GM23338 (cell line): ENCODE data around the gene NRG3. TPM values are rescaled to one million over a fixed set of nuclear protein-coding genes. Genes with fewer than 3 reads are reported as not detected.

ENCODE experiments used
- ATAC-seq: fragments of 200-7000 bp; cut with Tn5 transposase; 3 replicates; pipeline ENCODE4 v1.9.1; 2020
- DNase-seq: peaks from one replicate; pipeline ENCODE4 v3.0.0-alpha.2; 2015; ENCODE audit warnings: low spot score
- H2AFZ ChIP-seq: fragments of 200-600 bp; sonication (generic); 2 replicates; pipeline ENCODE4 v1.8.0; 2016; ENCODE audit warnings: antibody characterized with exemption, mild to moderate bottlenecking, moderate library complexity
- H3F3A ChIP-seq: fragments of 200-600 bp; sonication (generic); replicated peaks from 2 replicates; pipeline ENCODE4 v1.8.0; 2017; ENCODE audit warnings: antibody characterized with exemption, mixed run types, low read depth
- H3K27ac ChIP-seq: fragments of 200-600 bp; sonication (generic); 2 replicates; pipeline ENCODE4 v1.6.1; 2016; ENCODE audit warnings: low read depth
- H3K27me3 ChIP-seq: fragments of 200-600 bp; sonication (generic); 2 replicates; pipeline ENCODE4 v1.8.0; 2016; ENCODE audit warnings: mild to moderate bottlenecking, mixed run types, moderate library complexity; ENCODE audit not compliant: insufficient read depth
- H3K36me3 ChIP-seq: fragments of 200-600 bp; sonication (generic); 2 replicates; pipeline ENCODE4 v1.8.0; 2016; ENCODE audit warnings: mild to moderate bottlenecking; ENCODE audit not compliant: insufficient read depth
- H3K4me1 ChIP-seq: fragments of 200-600 bp; sonication (generic); 2 replicates; pipeline ENCODE4 v1.8.0; 2016; ENCODE audit warnings: mild to moderate bottlenecking, moderate library complexity; ENCODE audit not compliant: insufficient read depth
- H3K4me2 ChIP-seq: fragments of 200-600 bp; sonication (generic); 2 replicates; pipeline ENCODE4 v1.7.1; 2017; ENCODE audit warnings: mixed run types
- H3K4me3 ChIP-seq: fragments of 200-600 bp; sonication (generic); 2 replicates; pipeline ENCODE4 v1.6.1; 2016; ENCODE audit warnings: mixed run types
- H3K79me2 ChIP-seq: fragments of 200-600 bp; sonication (generic); replicated peaks from 2 replicates; pipeline ENCODE4 v1.8.0; 2017; ENCODE audit warnings: mild to moderate bottlenecking; ENCODE audit not compliant: insufficient read depth
- H3K9me2 ChIP-seq: fragments of 200-600 bp; sonication (generic); 2 replicates; pipeline ENCODE4 v1.8.0; 2017; ENCODE audit not compliant: insufficient read depth
- H4K20me1 ChIP-seq: fragments of 200-600 bp; sonication (generic); replicated peaks from 2 replicates; pipeline ENCODE4 v1.8.0; 2017; ENCODE audit warnings: mild to moderate bottlenecking; ENCODE audit not compliant: insufficient read depth
- H3K27ac Mint-ChIP-seq: 2 replicates; pipeline ENCODE4 v1.8.0; 2020; ENCODE audit warnings: inconsistent platforms, mild to moderate bottlenecking, moderate library complexity, mixed read lengths
- H3K27me3 Mint-ChIP-seq: 3 replicates; pipeline ENCODE4 v1.8.0; 2022; ENCODE audit warnings: low read depth, mild to moderate bottlenecking, moderate library complexity, mixed read lengths, inconsistent platforms; ENCODE audit not compliant: insufficient read depth, poor library complexity
- H3K36me3 Mint-ChIP-seq: 3 replicates; pipeline ENCODE4 v1.8.0; 2021; ENCODE audit warnings: low read depth, mild to moderate bottlenecking, inconsistent platforms, moderate library complexity, mixed read lengths
- H3K4me1 Mint-ChIP-seq: 3 replicates; pipeline ENCODE4 v1.8.0; 2020; ENCODE audit warnings: mild to moderate bottlenecking, inconsistent platforms, mixed read lengths
- H3K4me3 Mint-ChIP-seq: 3 replicates; pipeline ENCODE4 v1.8.0; 2021; ENCODE audit warnings: moderate library complexity, mild to moderate bottlenecking, inconsistent platforms, mixed read lengths
- H3K9me3 Mint-ChIP-seq: 3 replicates; pipeline ENCODE4 v1.8.0; 2020; ENCODE audit warnings: moderate library complexity, mild to moderate bottlenecking, inconsistent platforms, mixed read lengths
- CREB1 ChIP-seq: fragments of 250-450 bp; sonication (Bioruptor Pico); IDR thresholded peaks from 2 replicates; pipeline ENCODE4 v1.5.0; 2020; ENCODE audit warnings: low read depth, mild to moderate bottlenecking, moderate library complexity
- CTCF ChIP-seq, 2 experiments: fragments of 200-600 bp in 1 of 2; sonication (generic) in 1 of 2; conservative IDR thresholded peaks; 2 replicates each; pipeline versions ENCODE4 v1.5.1 to v1.6.1; 2016 to 2017; ENCODE audit warnings: antibody characterized with exemption in 2 of 2, low read depth in 2 of 2, mild to moderate bottlenecking in 2 of 2, moderate library complexity in 1 of 2
- ETS1 ChIP-seq: IDR thresholded peaks from 2 replicates; pipeline ENCODE4 v1.6.1; 2016; ENCODE audit warnings: antibody characterized with exemption
- EZH2 ChIP-seq: fragments of 200-600 bp; sonication (generic); IDR thresholded peaks from one replicate; pipeline ENCODE4 v1.8.0; 2017; ENCODE audit warnings: antibody characterized with exemption, mild to moderate bottlenecking, low read depth; ENCODE audit not compliant: unreplicated experiment
- EZH2phosphoT487 ChIP-seq: fragments of 200-600 bp; sonication (generic); IDR thresholded peaks from one replicate; pipeline ENCODE4 v1.8.1; 2018; ENCODE audit warnings: antibody characterized with exemption; ENCODE audit not compliant: unreplicated experiment
- POLR2AphosphoS5 ChIP-seq: IDR thresholded peaks from 2 replicates; pipeline ENCODE4 v1.6.1; 2016; ENCODE audit warnings: antibody characterized with exemption, low read depth
- STAT1 ChIP-seq: IDR thresholded peaks from one replicate; pipeline ENCODE4 v1.6.1; 2016; ENCODE audit warnings: antibody characterized with exemption; ENCODE audit not compliant: unreplicated experiment
- ZNF114 ChIP-seq: fragments of 250-450 bp; sonication (Bioruptor Pico); IDR thresholded peaks from 2 replicates; pipeline ENCODE4 v1.5.0; 2020; ENCODE audit warnings: mild to moderate bottlenecking, moderate library complexity
- ZNF462 ChIP-seq: fragments of 250-450 bp; sonication (Bioruptor Pico); IDR thresholded peaks from 2 replicates; pipeline ENCODE4 v1.5.0; 2020; ENCODE audit warnings: mild to moderate bottlenecking, moderate library complexity
- polyA plus RNA-seq: library from polyadenylated mRNA; unstranded; fragments of >200 nt; fragmentation: Nextera tagmentation; extraction: Ambion mirVana; gene quantifications from 2 replicates; pipeline ENCODE4 v1.2.1, GENCODE V29; 2016
- total RNA-seq: library from RNA; depleted of rRNA; stranded (reverse); fragments of >200 nt; shearing (Covaris generic); gene quantifications from 2 replicates; pipeline ENCODE4 v1.2.3, GENCODE V29; 2014

NRG3 gene
- total and polyA plus RNA-seq, 2 experiments from 2014 or later = 1.9 to 3.9 TPM

GRCh38 chr10:82535457-82535856 is 660.5 kb downstream of the NRG3 start (continued):
- TF ChIP-seq ZNF462 (CRISPR knock-in tag) = no peak

- H3K9me3 Mint-ChIP-seq = no peaks in the 10 kb centered on the region; the same call in 2 of the 3 replicates
- H3K4me1 Mint-ChIP-seq = peaks cover 23% of the 10 kb centered on the region
- H3K36me3 Mint-ChIP-seq = no peaks in the 10 kb centered on the region
- H3K27me3 Mint-ChIP-seq = peaks cover 4% of the 10 kb centered on the region
- no peak overlapping the region for H2AFZ ChIP-seq
- no peaks in the 10 kb centered on the region for H3K9me2 ChIP-seq
- H3K4me2 ChIP-seq = 0 out of 2 replicates have a peak overlapping the region, but pooled peaks have one; percentile 7
- TF ChIP-seq ETS1 (no peak), ZNF114 (CRISPR knock-in tag) (no peak), POLR2AphosphoS5 (no peak), EZH2phosphoT487 (no peak), EZH2 (no peak), CREB1 (no peak), STAT1 (no peak), CTCF (conservative IDR thresholded peaks at IDR 0.05; ENCODE audit: low read depth in 2 of 2) (no peak)
- no peak for ATAC-seq
- no peaks in the 10 kb centered on the region for H3K27me3 ChIP-seq
- H3K4me3 ChIP-seq = no peak overlapping the region
- H3K4me1 ChIP-seq = peaks cover 35% of the 10 kb centered on the region
- no peak for DNase-seq
- no peaks in the 10 kb centered on the region for H3K36me3 ChIP-seq
- no peak overlapping the region for H3K27ac Mint-ChIP-seq
- no peak overlapping the region for H3K4me3 Mint-ChIP-seq
- H3K27ac ChIP-seq = no peak overlapping the region
- H3F3A ChIP-seq = no peaks in the 10 kb centered on the region
- no peaks in the 10 kb centered on the region for H4K20me1 ChIP-seq
- H3K79me2 ChIP-seq = no peaks in the 10 kb centered on the region
These were observed 661.7 kb downstream of the NRG3 start for GRCh38 chr10:82536668-82537067.
